HCT116 (cell line): ENCODE results near the gene NCOA6. TPM values are rescaled to one million over a fixed set of nuclear protein-coding genes. Genes with fewer than 3 reads are reported as not detected.

Experiments used
- ATAC-seq: fragments of 200-7000 bp; cut with Tn5 transposase; 2 replicates; pipeline ENCODE4 v1.9.1; 2020; ENCODE audit warnings: mild to moderate bottlenecking, moderate library complexity
- BruUV-seq: library from RNA; stranded (reverse); fragments of 400-500 nt; replicated peaks from 2 replicates; lab custom pipeline; 2021; lab: Mats Ljungman, UMichigan
- CTCF ChIA-PET: fragments of 300-600 bp; sonication (Branson Sonifier 250); formaldehyde crosslinking; loops from one replicate; lab custom pipeline; 2021; ENCODE audit warnings: antibody characterized with exemption; lab: Charles Lee
- POLR2A ChIA-PET: fragments of 300-600, 350-600 bp; sonication (Branson Sonifier 250); formaldehyde crosslinking; loops from one replicate; lab custom pipeline; 2021; ENCODE audit warnings: antibody characterized with exemption; lab: Charles Lee
- RAD21 ChIA-PET, 2 experiments: fragments of 300-600 bp; sonication (Branson Sonifier 250); formaldehyde crosslinking; loops; one replicate each; lab custom pipeline; 2023; ENCODE audit warnings: low total read pairs in 2 of 2; ENCODE audit not compliant: uncharacterized antibody in 2 of 2, unreplicated experiment in 2 of 2, low non-redundant PET in 1 of 2; lab: Charles Lee
- DNase-seq: peaks from one replicate; pipeline ENCODE4 v3.0.0-alpha.2; 2010; ENCODE audit warnings: low read depth, low spot score
- H2AFZ ChIP-seq: fragments of 200-600 bp; shearing (Covaris generic), sonication (generic); 2 replicates; pipeline ENCODE4 v1.6.1; 2017; ENCODE audit warnings: low read depth, mixed run types, mixed read lengths, antibody characterized with exemption, low read length; ENCODE audit not compliant: poor library complexity, severe bottlenecking
- H3K27ac ChIP-seq: 2 replicates; pipeline ENCODE4 v1.5.1; 2012; ENCODE audit warnings: low read depth, low read length
- H3K27me3 ChIP-seq: fragments of 200-600 bp; sonication (generic); 2 replicates; pipeline ENCODE4 v1.6.1; 2016; ENCODE audit warnings: mixed run types, low read length, mixed read lengths; ENCODE audit not compliant: insufficient read depth
- H3K36me3 ChIP-seq, 2 experiments: fragments of 200-500 bp in 1 of 2; fragments of 200-600 bp in 1 of 2; sonication (Bioruptor generic) in 1 of 2; sonication (generic) in 1 of 2; 2 replicates each; pipeline versions ENCODE4 v1.5.1 to v1.6.1; 2014 to 2016; ENCODE audit warnings: low read length in 2 of 2, inconsistent platforms in 1 of 2, mixed read lengths in 1 of 2, mixed run types in 1 of 2; ENCODE audit not compliant: insufficient read depth in 2 of 2, control insufficient read depth in 1 of 2
- H3K4me1 ChIP-seq, 2 experiments: fragments of 200-600 bp in 1 of 2; sonication (generic) in 1 of 2; 2 replicates each; pipeline versions ENCODE4 v1.5.1 to v1.6.1; 2012 to 2017; ENCODE audit warnings: low read length in 2 of 2, inconsistent platforms in 1 of 2, mild to moderate bottlenecking in 1 of 2, mixed read lengths in 1 of 2, mixed run types in 1 of 2, moderate library complexity in 1 of 2; ENCODE audit not compliant: insufficient read depth in 2 of 2, control insufficient read depth in 1 of 2
- H3K4me2 ChIP-seq: fragments of 200-600 bp; sonication (generic); 2 replicates; pipeline ENCODE4 v1.6.1; 2017; ENCODE audit warnings: mixed run types, low read length, mixed read lengths
- H3K4me3 ChIP-seq, 2 experiments: fragments of 200-600 bp in 1 of 2; sonication (generic) in 1 of 2; replicated peaks in 1 of 2; 2 replicates each; pipeline ENCODE4 v1.5.1; 2011 to 2016; ENCODE audit warnings: low read length in 2 of 2, control low read depth in 1 of 2, low read depth in 1 of 2, mild to moderate bottlenecking in 1 of 2, mixed read lengths in 1 of 2, mixed run types in 1 of 2
- H3K79me2 ChIP-seq: fragments of 200-600 bp; sonication (generic); 2 replicates; pipeline ENCODE4 v1.6.1; 2017; ENCODE audit warnings: mild to moderate bottlenecking, mixed run types, low read length, moderate library complexity, mixed read lengths; ENCODE audit not compliant: insufficient read depth
- H3K9ac ChIP-seq: fragments of 200-600 bp; sonication (generic); 2 replicates; pipeline ENCODE4 v1.6.1; 2016; ENCODE audit warnings: low read length, mixed read lengths
- H3K9me2 ChIP-seq: fragments of 200-600 bp; sonication (generic), shearing (Covaris generic); 2 replicates; pipeline ENCODE4 v1.6.1; 2017; ENCODE audit warnings: mixed run types, mild to moderate bottlenecking, moderate library complexity; ENCODE audit not compliant: insufficient read depth
- H3K9me3 ChIP-seq, 2 experiments: fragments of 200-500 bp in 1 of 2; fragments of 200-600 bp in 1 of 2; sonication (Bioruptor generic) in 1 of 2; sonication (generic) in 1 of 2; 2 replicates each; pipeline ENCODE4 v1.6.1; 2014 to 2017; ENCODE audit warnings: low read length in 2 of 2, mixed read lengths in 2 of 2, inconsistent platforms in 1 of 2, low read depth in 1 of 2, mild to moderate bottlenecking in 1 of 2, mixed run types in 1 of 2, moderate library complexity in 1 of 2; ENCODE audit not compliant: control insufficient read depth in 1 of 2, insufficient read depth in 1 of 2
- H4K20me1 ChIP-seq: fragments of 200-600 bp; sonication (generic), shearing (Covaris generic); 2 replicates; pipeline ENCODE4 v1.6.1; 2017; ENCODE audit warnings: mixed run types, mild to moderate bottlenecking, moderate library complexity; ENCODE audit not compliant: insufficient read depth
- CEBPB ChIP-seq: IDR thresholded peaks from 2 replicates; pipeline ENCODE4 v1.6.1; 2012; ENCODE audit warnings: low read depth
- ELF1 ChIP-seq: IDR thresholded peaks from 2 replicates; pipeline ENCODE4 v1.6.1; 2012; ENCODE audit warnings: low read depth, borderline replicate concordance
- FOSL1 ChIP-seq: IDR thresholded peaks from 2 replicates; pipeline ENCODE4 v1.6.1; 2012; ENCODE audit warnings: low read depth
- JUND ChIP-seq: IDR thresholded peaks from 2 replicates; pipeline ENCODE4 v1.6.1; 2012
- intact Hi-C: fragments of 100-400 bp; cut with micrococcal nuclease; formaldehyde crosslinking; loops from 2 replicates; pipeline ENCODE4 v1.10.0; 2022
- total RNA-seq: library from RNA; stranded (reverse); gene quantifications from one replicate; pipeline ENCODE4 v1.2.1, GENCODE V29; 2021; ENCODE audit not compliant: unreplicated experiment
- TF ChIP-seq, protein P1 (sequence below): IDR thresholded peaks from 2 replicates; pipeline ENCODE4 v1.6.1; 2012; ENCODE audit warnings: low read depth

The NCOA6 gene
- total RNA-seq, 1 experiment from 2014 or later = 24.8 TPM

DNA sequence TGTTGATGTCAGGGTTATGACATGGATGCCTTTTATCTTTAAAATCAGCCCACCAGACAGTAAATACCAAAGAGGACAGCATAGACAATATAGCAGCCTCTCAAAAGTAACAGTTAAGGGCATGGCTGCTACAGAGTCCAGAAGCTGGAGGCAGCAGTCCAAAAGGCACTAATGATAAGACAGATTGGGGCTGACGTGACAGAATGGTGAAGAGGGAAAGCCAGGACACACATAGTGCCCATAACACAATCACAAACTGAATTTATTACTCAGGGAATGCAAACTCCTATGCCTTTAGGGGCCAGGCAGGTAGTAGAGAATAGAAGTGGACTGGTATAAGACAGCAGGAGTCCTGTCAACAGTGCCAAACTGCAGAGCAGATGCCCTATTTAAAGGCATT is 80.6 kb downstream of the NCOA6 start:
- Histone ChIP-seq H3K9me2 (no peaks in the 10 kb centered on the region), H3K4me1 (no peaks in the 10 kb centered on the region), H3K9me3 (no peaks in the 10 kb centered on the region), H2AFZ (no peak overlapping the region), H3K9ac (no peak overlapping the region), H3K27me3 (no peaks in the 10 kb centered on the region), H3K4me3 (no peak overlapping the region), H4K20me1 (no peaks in the 10 kb centered on the region), H3K27ac (no peak overlapping the region), H3K36me3 (peaks cover 30 to 36% of the 10 kb centered on the region in 2 experiments), H3K4me2 (no peak overlapping the region), H3K79me2 (no peaks in the 10 kb centered on the region)
- CTCF ChIA-PET = no interaction called here
- no TSS peak for BruUV-seq
- ATAC-seq (no peak), DNase-seq (no peak)
- POLR2A ChIA-PET = no interaction called here
- TF ChIP-seq, protein P1, sequence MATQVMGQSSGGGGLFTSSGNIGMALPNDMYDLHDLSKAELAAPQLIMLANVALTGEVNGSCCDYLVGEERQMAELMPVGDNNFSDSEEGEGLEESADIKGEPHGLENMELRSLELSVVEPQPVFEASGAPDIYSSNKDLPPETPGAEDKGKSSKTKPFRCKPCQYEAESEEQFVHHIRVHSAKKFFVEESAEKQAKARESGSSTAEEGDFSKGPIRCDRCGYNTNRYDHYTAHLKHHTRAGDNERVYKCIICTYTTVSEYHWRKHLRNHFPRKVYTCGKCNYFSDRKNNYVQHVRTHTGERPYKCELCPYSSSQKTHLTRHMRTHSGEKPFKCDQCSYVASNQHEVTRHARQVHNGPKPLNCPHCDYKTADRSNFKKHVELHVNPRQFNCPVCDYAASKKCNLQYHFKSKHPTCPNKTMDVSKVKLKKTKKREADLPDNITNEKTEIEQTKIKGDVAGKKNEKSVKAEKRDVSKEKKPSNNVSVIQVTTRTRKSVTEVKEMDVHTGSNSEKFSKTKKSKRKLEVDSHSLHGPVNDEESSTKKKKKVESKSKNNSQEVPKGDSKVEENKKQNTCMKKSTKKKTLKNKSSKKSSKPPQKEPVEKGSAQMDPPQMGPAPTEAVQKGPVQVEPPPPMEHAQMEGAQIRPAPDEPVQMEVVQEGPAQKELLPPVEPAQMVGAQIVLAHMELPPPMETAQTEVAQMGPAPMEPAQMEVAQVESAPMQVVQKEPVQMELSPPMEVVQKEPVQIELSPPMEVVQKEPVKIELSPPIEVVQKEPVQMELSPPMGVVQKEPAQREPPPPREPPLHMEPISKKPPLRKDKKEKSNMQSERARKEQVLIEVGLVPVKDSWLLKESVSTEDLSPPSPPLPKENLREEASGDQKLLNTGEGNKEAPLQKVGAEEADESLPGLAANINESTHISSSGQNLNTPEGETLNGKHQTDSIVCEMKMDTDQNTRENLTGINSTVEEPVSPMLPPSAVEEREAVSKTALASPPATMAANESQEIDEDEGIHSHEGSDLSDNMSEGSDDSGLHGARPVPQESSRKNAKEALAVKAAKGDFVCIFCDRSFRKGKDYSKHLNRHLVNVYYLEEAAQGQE = no peak
- TF ChIP-seq ELF1 (no peak), FOSL1 (no peak)
- RAD21 ChIA-PET = no interaction called here
- intact Hi-C loops = no loop called here

DNA sequence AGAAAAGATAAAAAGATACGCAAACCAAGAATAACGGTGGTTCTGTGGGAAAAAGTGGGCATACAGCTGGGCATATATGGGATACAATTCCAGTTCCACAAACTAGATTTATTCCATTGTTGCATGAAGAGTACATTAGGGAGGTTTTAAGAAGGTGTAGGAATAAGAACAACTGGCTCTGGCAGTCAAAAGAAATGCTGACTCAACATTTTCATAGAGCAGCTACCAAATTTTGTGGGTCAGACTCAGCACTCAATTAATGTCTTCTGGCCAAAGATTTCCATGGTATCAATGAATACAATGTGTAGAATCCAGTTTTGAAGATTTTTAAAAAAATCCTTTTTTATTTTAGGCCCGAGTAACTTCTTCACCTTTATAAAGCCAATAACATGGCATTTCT is 81.1 kb downstream of the NCOA6 start:
- Histone ChIP-seq H3K36me3 (peaks cover 27 to 33% of the 10 kb centered on the region in 2 experiments), H3K27me3 (no peaks in the 10 kb centered on the region), H3K4me3 (no peak overlapping the region), H2AFZ (no peak overlapping the region), H3K9ac (no peak overlapping the region), H3K4me2 (no peak overlapping the region), H3K9me2 (no peaks in the 10 kb centered on the region), H4K20me1 (no peaks in the 10 kb centered on the region), H3K4me1 (no peaks in the 10 kb centered on the region), H3K9me3 (no peaks in the 10 kb centered on the region), H3K27ac (no peak overlapping the region), H3K79me2 (no peaks in the 10 kb centered on the region)
- ATAC-seq = no peak
- no peak for TF ChIP-seq JUND
- TF ChIP-seq CEBPB = no peak
- no peak for DNase-seq
- CTCF ChIA-PET = no interaction called here
- no TSS peak for BruUV-seq
- POLR2A ChIA-PET = no interaction called here
- intact Hi-C loops = no loop called here
- RAD21 ChIA-PET = no interaction called here
